GM12892 (cell line): Measurements from ENCODE around the gene PACSIN1. TPM values are rescaled to one million over a fixed set of nuclear protein-coding genes. Genes with fewer than 3 reads are reported as not detected.
A peak's percentile ranks its signal among the peaks of the same experiment; 100 is the strongest.

ENCODE experiments used
- DNase-seq: peaks from one replicate; pipeline ENCODE4 v3.0.0; 2011; ENCODE audit not compliant: insufficient read length
- FAIRE-seq: peaks from 2 replicates; lab custom pipeline; 2011; peaks lifted over from hg19 to GRCh38; lab: Jason Lieb, UNC
- POLR2A ChIP-seq: IDR thresholded peaks from 2 replicates; pipeline ENCODE4 v1.6.1; 2011; ENCODE audit warnings: low read depth, low read length, control low read depth
- POLR2AphosphoS5 ChIP-seq: IDR thresholded peaks from 2 replicates; pipeline ENCODE4 v1.6.1; 2011; ENCODE audit warnings: low read depth, low read length, control low read depth
- TAF1 ChIP-seq: IDR thresholded peaks from 2 replicates; pipeline ENCODE4 v1.6.1; 2011; ENCODE audit warnings: low read depth, mild to moderate bottlenecking, control low read depth, low read length, borderline replicate concordance
- polyA plus RNA-seq: library from polyadenylated mRNA; unstranded; fragments of >200 nt; gene quantifications from one replicate; pipeline ENCODE4 v1.2.1, GENCODE V29; 2012; ENCODE audit warnings: missing spikeins, inconsistent platforms; ENCODE audit not compliant: missing spikeins

Gene PACSIN1
- 0.06 TPM for polyA plus RNA-seq

GRCh38 chr6:34465531-34466241 is at the start of gene PACSIN1:
Gene PACSIN1 (plus strand): TSS chr6:34466076. CDS start chr6:34526306, 60,230 bp downstream.
- FAIRE-seq (no peak), DNase-seq (peak; percentile 57)
- no peak for TF ChIP-seq POLR2AphosphoS5
- no peak for TF ChIP-seq TAF1
- TF ChIP-seq POLR2A, result no peak

- FAIRE-seq (no peak), DNase-seq (no peak)
These were observed 49.0 kb upstream of the PACSIN1 start for GRCh38 chr6:34416877-34417371.

GRCh38 chr6:34418367-34418766 is 47.5 kb upstream of the PACSIN1 start:
- TF ChIP-seq TAF1 (no peak), POLR2A (no peak), POLR2AphosphoS5 (no peak)
- DNase-seq, result no peak
- FAIRE-seq, result no peak

More at GRCh38 chr6:34416877-34417371, 49.0 kb upstream of the PACSIN1 start:
- no peak for TF ChIP-seq TAF1
- peak; percentile 39; the same call in 1 of the 2 replicates for TF ChIP-seq POLR2A

GRCh38 chr6:34423254-34423653 is 42.6 kb upstream of the PACSIN1 start:
- no peak for FAIRE-seq
- TF ChIP-seq POLR2AphosphoS5 (no peak), TAF1 (no peak), POLR2A (no peak)
- no peak for DNase-seq

- DNase-seq, result no peak
- no peak for FAIRE-seq
- no peak for TF ChIP-seq POLR2AphosphoS5
- 0 out of 2 replicates have a peak, but pooled peaks have one; percentile 26 for TF ChIP-seq POLR2A
- no peak for TF ChIP-seq TAF1
These were observed 41.4 kb upstream of the PACSIN1 start for GRCh38 chr6:34424200-34425131.

- 0 out of 2 replicates have a peak, but pooled peaks have one; percentile 4 for TF ChIP-seq POLR2AphosphoS5
- no peak for TF ChIP-seq POLR2A
- DNase-seq, result no peak
- no peak for FAIRE-seq
These were observed 40.8 kb upstream of the PACSIN1 start for GRCh38 chr6:34425132-34425497.

- TF ChIP-seq POLR2AphosphoS5, result peak; percentile 94
- peak; percentile 98 for TF ChIP-seq TAF1
- TF ChIP-seq POLR2A, result peak; percentile 97
- peak; percentile 93 for DNase-seq
- peak; percentile 76 for FAIRE-seq
These were observed 40.1 kb upstream of the PACSIN1 start, which contains the start of gene RPS10 for GRCh38 chr6:34425498-34426410. Gene RPS10 (minus strand): TSS chr6:34426069. CDS start chr6:34425221, 848 bp downstream.

- FAIRE-seq (no peak), DNase-seq (no peak)
- no peak for TF ChIP-seq POLR2A
- TF ChIP-seq POLR2AphosphoS5, result no peak
- no peak for TF ChIP-seq TAF1
These were observed 30.0 kb upstream of the PACSIN1 start for GRCh38 chr6:34435916-34436315.

- TF ChIP-seq TAF1 (no peak), POLR2A (no peak), POLR2AphosphoS5 (no peak)
- no peak for DNase-seq
- FAIRE-seq, result no peak
These were observed 28.9 kb upstream of the PACSIN1 start for GRCh38 chr6:34436803-34437643.

GRCh38 chr6:34437644-34437970 is 28.3 kb upstream of the PACSIN1 start:
- DNase-seq (no peak), FAIRE-seq (no peak)
- TF ChIP-seq POLR2A, result no peak
- no peak for TF ChIP-seq POLR2AphosphoS5
- TF ChIP-seq TAF1, result no peak
